OCI-LY1 (cell line): ENCODE measurements around the gene TRIM7.

Experiments used
- H2AFZ ChIP-seq: fragments of 200-600 bp; sonication (generic), shearing (Covaris generic); 2 replicates; pipeline ENCODE4 v1.6.0; 2014; ENCODE audit warnings: antibody characterized with exemption, mild to moderate bottlenecking, low read length
- H3F3A ChIP-seq: fragments of 200-600 bp; sonication (generic), shearing (Covaris generic); 2 replicates; pipeline ENCODE4 v1.6.0; 2014; ENCODE audit warnings: mild to moderate bottlenecking, antibody characterized with exemption, low read length, moderate library complexity; ENCODE audit not compliant: insufficient read depth
- H3K27ac ChIP-seq: fragments of 200-600 bp; sonication (generic); 2 replicates; pipeline ENCODE4 v1.5.1; 2014; ENCODE audit warnings: low read length, mixed run types, mild to moderate bottlenecking, low read depth; ENCODE audit not compliant: poor library complexity, severe bottlenecking
- H3K27me3 ChIP-seq: fragments of 200-600 bp; sonication (generic); 2 replicates; pipeline ENCODE4 v1.6.0; 2014; ENCODE audit warnings: antibody characterized with exemption, mild to moderate bottlenecking, low read length, moderate library complexity; ENCODE audit not compliant: insufficient read depth
- H3K36me3 ChIP-seq: fragments of 200-600 bp; sonication (generic); 2 replicates; pipeline ENCODE4 v1.6.1; 2014; ENCODE audit warnings: mild to moderate bottlenecking, antibody characterized with exemption, low read length, moderate library complexity, mixed read lengths; ENCODE audit not compliant: insufficient read depth
- H3K4me1 ChIP-seq: fragments of 200-600 bp; sonication (generic); 2 replicates; pipeline ENCODE4 v1.5.1; 2014; ENCODE audit warnings: mild to moderate bottlenecking, low read length, moderate library complexity; ENCODE audit not compliant: insufficient read depth, severe bottlenecking
- H3K4me2 ChIP-seq: fragments of 200-600 bp; sonication (generic), shearing (Covaris generic); 2 replicates; pipeline ENCODE4 v1.6.1; 2014; ENCODE audit warnings: low read length
- H3K4me3 ChIP-seq: fragments of 200-600 bp; sonication (generic); 2 replicates; pipeline ENCODE4 v1.5.1; 2014; ENCODE audit warnings: low read length, low read depth, mild to moderate bottlenecking, mixed read lengths; ENCODE audit not compliant: poor library complexity, severe bottlenecking
- H3K79me2 ChIP-seq: fragments of 200-600 bp; shearing (Covaris generic); 2 replicates; pipeline ENCODE4 v1.6.1; 2016; ENCODE audit warnings: mixed run types, low read length, mixed read lengths; ENCODE audit not compliant: insufficient read depth
- H3K9ac ChIP-seq: fragments of 200-600 bp; sonication (generic), shearing (Covaris generic); 2 replicates; pipeline ENCODE4 v1.6.1; 2014; ENCODE audit warnings: mild to moderate bottlenecking, low read length, mixed read lengths
- H3K9me2 ChIP-seq: fragments of 200-600 bp; sonication (generic), shearing (Covaris generic); 2 replicates; pipeline ENCODE4 v1.6.1; 2014; ENCODE audit warnings: low read depth, mild to moderate bottlenecking, low read length, mixed read lengths
- H3K9me3 ChIP-seq: fragments of 200-600 bp; shearing (Covaris generic); 2 replicates; pipeline ENCODE4 v1.6.1; 2014; ENCODE audit warnings: low read length, mixed read lengths
- H4K20me1 ChIP-seq: fragments of 200-600 bp; sonication (generic), shearing (Covaris generic); 2 replicates; pipeline ENCODE4 v1.6.0; 2016; ENCODE audit warnings: mild to moderate bottlenecking, low read length; ENCODE audit not compliant: insufficient read depth
- CTCF ChIP-seq: fragments of 200-600 bp; sonication (generic), shearing (Covaris generic); IDR thresholded peaks from 2 replicates; pipeline ENCODE4 v1.5.1; 2017; ENCODE audit warnings: mild to moderate bottlenecking, antibody characterized with exemption, low read length, moderate library complexity, mixed read lengths
- EZH2 ChIP-seq: fragments of 200-600 bp; sonication (generic), shearing (Covaris generic); IDR thresholded peaks from 2 replicates; pipeline ENCODE4 v1.8.0; 2017; ENCODE audit warnings: borderline replicate concordance, mixed run types, mild to moderate bottlenecking, antibody characterized with exemption, low read length, moderate library complexity, mixed read lengths

TRIM7 gene

GRCh38 chr5:181198106-181198685 is 6.8 kb downstream of the TRIM7 start:
- Histone ChIP-seq H3K27ac (no peak overlapping the region), H3K27me3 (peaks cover 14% of the 10 kb centered on the region), H3K9ac (no peak overlapping the region), H3K9me2 (no peaks in the 10 kb centered on the region), H3K4me3 (no peak overlapping the region), H3K36me3 (no peaks in the 10 kb centered on the region), H3K4me2 (no peak overlapping the region), H2AFZ (no peak overlapping the region), H3K79me2 (no peaks in the 10 kb centered on the region), H4K20me1 (no peaks in the 10 kb centered on the region), H3F3A (no peaks in the 10 kb centered on the region), H3K9me3 (no peaks in the 10 kb centered on the region), H3K4me1 (no peaks in the 10 kb centered on the region)
- TF ChIP-seq EZH2 (no peak), CTCF (no peak)

- Histone ChIP-seq H3K4me1 (peaks cover 7% of the 10 kb centered on the region), H3K4me3 (no peak overlapping the region)
- TF ChIP-seq EZH2 (no peak), CTCF (no peak)
Observed at GRCh38 chr5:181197326-181197951, 7.6 kb downstream of the TRIM7 start.

GRCh38 chr5:181195249-181195761 is 9.7 kb downstream of the TRIM7 start:
- Histone ChIP-seq H3K27ac (no peak overlapping the region), H3K9me3 (no peaks in the 10 kb centered on the region), H3K9ac (no peak overlapping the region), H3K9me2 (no peaks in the 10 kb centered on the region), H3K27me3 (peaks cover 7% of the 10 kb centered on the region; the same call in 1 of the 2 replicates), H3K79me2 (no peaks in the 10 kb centered on the region), H3K4me2 (no peak overlapping the region), H3K4me3 (no peak overlapping the region), H2AFZ (no peak overlapping the region), H3K4me1 (peaks cover 9% of the 10 kb centered on the region), H3K36me3 (no peaks in the 10 kb centered on the region), H3F3A (no peaks in the 10 kb centered on the region), H4K20me1 (no peaks in the 10 kb centered on the region)
- TF ChIP-seq CTCF (no peak), EZH2 (no peak)

More at GRCh38 chr5:181197326-181197951, 7.6 kb downstream of the TRIM7 start:
- Histone ChIP-seq H4K20me1 (no peaks in the 10 kb centered on the region), H3K9ac (no peak overlapping the region), H3K79me2 (no peaks in the 10 kb centered on the region), H3K4me2 (no peak overlapping the region), H3K36me3 (no peaks in the 10 kb centered on the region), H3K27ac (no peak overlapping the region), H3K9me3 (no peaks in the 10 kb centered on the region), H3F3A (no peaks in the 10 kb centered on the region), H2AFZ (no peak overlapping the region), H3K27me3 (peaks cover 14% of the 10 kb centered on the region), H3K9me2 (no peaks in the 10 kb centered on the region)
